NCI-H1694 (cell line): ENCODE data around the gene FLNB.
"Not testable (repeated sequence)": the region's sequence is repeated elsewhere in the genome, so short reads cannot be mapped to it uniquely, and the experiment has no call there.

ENCODE experiments used
- DNase-seq: peaks from one replicate; lab custom pipeline; 2025; lab: John Stamatoyannopoulos, UW

FLNB gene

GRCh38 chr3:58032186-58032585, 24.0 kb downstream of the FLNB start:
- no peak for DNase-seq

DNA sequence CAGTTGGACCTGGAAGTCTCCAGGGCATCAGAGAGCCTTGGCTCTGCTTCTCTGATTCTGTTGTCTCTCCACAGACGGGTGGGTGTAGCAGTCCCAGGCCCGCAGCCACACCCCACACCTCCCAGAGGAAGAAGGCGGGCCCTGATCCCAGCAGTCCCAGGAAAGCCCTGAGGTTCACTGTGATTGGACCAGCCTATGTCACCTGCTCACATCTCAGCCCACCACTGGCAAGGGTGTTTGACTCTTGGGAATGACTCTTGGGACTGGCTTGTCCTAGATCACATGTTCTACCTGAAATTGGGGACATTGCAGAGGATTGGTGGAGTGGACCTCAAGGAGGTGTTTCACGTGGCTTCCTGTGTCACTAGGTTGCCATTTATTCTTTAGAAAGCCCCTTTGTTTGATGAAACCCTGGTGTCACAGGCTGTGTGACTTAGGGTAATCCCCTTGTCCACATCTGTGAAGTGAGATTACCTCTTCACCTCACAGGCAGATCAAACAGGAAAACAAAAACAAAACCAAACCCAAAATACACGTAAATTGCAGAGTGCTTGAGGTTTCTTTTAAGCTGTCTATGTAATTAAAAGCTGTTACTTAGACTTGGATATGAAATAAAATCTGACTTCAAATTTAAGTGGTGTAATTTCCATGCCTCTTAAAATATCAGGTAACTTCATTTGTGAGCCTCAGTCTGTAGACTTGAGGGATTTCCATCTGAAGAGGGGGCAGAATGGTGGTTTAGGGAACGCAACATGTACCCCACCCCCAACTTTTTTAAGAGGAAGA, 26.7 kb downstream of the FLNB start:
- DNase-seq, result no peak

GRCh38 chr3:58035524-58036255, 27.5 kb downstream of the FLNB start:
- no peak for DNase-seq

DNA sequence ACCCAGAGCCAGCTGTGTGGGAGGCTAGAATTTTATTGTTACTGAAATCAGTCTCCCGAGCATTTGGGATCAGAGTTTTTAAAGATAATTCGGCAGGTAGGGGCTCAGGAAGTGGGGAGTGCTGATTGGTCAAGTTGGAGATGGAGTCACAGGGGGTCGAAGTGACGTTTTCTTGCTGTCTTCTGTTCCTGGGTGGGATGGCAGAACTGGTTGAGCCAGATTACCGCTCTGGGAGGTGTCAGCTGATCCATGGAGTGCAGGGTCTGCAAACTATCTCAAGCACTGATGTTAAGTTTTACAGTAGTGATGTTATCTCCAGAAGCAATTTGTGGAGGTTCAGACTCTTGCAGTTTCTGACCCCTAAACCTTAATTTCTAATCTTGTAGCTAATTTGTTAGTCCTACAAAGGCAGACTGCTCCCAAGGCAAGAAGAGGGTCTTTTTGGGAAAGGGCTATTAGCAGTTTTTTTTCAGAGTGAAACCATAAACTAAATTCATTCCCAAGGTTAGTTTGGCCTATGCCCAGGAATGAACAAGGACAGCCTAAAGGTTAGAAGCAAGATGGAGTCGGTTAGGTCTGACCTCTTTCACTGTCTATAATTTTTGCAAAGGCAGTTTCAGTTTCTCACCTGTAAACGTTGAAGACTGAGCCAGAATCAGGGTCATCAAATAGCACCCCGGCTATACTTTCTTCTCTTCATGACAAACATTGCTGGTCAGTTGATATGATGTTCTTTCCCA, 28.2 kb downstream of the FLNB start:
- no peak for DNase-seq

DNA sequence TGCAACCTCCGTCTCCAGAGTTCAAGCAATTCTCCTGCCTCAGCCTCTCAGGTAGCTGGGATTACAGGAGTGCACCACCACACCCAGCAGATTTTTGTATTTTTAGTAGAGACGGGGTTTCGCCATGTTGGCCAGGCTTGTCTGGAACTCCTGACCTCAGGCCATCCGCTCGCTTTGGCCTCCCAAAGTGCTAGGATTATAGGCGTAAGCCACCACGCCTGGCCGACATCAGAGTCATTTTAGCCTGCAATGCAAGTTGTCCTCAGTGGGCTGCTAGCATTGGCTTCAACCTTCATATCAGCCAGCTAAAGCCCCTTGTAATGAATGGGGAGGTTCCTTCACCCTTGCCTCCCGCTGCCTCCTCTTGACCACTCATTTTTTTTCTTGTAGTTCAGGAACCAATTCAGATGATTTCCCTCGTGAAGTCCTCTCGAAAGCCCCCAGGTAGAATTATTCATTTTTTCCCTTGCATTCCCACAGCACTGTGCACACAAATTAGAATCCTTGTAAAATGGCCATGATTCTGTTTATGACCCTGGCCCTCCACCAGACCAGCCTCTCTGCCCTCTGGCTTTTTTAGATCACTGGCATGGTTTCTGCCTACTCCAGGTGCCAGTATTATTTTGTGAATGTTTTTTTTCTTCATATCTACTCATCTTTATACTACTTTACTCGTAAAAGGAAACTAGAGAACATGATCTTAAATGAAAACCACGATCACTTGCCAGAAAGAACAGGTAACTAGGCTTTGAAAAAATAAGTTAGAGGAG, 29.1 kb downstream of the FLNB start:
- no peak for DNase-seq

DNA sequence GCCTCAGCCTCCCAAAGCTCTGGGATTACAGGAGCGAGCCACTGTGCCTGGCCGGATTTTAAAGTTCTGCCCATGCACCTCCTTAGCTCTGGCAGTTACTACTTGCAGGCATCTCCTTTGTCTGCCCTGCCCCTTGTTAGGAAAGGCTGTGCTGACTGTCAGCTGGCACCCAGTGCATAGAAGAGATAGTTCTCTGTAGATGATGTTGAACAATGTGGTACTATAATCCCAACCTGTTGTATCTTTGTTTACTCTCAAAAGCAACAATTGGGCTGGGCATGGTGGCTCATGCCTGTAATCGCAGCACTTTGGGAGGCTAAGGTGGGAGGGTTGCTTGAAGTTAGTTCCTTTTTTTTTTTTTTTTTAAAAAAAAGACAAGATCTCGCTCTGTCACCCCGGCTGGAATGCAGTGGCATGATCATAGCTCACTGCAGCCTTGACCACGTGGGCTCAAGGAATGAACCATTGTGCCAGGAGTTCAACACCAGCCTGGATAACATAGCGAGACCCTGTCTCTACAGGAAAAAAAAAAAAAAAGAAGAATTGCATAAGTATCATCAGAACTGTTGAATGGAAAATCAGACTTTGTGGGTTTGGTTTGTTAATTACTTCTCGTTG, 30.6 kb downstream of the FLNB start:
- no peak for DNase-seq

GRCh38 chr3:58039601-58040000, 31.4 kb downstream of the FLNB start:
- DNase-seq, result no peak

DNA sequence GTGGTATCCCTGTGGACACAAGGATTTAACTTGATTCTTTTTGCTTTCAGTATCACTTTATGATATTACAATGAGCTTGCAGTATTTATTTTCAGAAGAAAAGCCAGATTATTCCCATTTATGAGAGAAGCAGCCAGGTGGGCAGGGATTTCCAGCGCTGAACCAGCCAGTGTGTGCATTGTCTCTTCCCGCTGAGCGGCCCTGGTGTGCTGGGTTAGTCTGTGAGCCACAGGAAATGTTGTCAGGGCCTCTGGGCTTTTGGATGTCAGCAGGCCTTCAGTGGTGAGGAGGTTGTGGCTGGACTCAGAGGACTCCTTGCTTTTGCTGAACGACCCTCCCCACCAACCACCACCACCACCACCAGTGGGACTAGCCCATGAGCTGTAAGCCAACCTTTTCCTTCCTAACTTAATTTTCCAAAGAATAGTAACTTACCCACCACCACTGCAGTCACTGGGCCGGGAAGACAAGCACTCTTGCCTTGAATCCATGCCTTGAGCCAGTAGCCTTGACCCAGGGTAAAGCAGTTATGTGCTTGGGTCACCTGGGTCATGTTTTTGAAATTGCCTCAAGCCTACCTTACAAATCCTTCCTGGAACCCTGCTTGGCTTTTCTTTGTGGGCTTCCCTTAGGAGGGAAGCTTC, 33.1 kb downstream of the FLNB start:
- no peak for DNase-seq

- DNase-seq, result no peak
Observed at GRCh38 chr3:58041826-58042324, 33.7 kb downstream of the FLNB start.

GRCh38 chr3:58042947-58043707, 34.9 kb downstream of the FLNB start:
- DNase-seq, result no peak

GRCh38 chr3:58043933-58044332, 35.7 kb downstream of the FLNB start:
- no peak for DNase-seq

DNA sequence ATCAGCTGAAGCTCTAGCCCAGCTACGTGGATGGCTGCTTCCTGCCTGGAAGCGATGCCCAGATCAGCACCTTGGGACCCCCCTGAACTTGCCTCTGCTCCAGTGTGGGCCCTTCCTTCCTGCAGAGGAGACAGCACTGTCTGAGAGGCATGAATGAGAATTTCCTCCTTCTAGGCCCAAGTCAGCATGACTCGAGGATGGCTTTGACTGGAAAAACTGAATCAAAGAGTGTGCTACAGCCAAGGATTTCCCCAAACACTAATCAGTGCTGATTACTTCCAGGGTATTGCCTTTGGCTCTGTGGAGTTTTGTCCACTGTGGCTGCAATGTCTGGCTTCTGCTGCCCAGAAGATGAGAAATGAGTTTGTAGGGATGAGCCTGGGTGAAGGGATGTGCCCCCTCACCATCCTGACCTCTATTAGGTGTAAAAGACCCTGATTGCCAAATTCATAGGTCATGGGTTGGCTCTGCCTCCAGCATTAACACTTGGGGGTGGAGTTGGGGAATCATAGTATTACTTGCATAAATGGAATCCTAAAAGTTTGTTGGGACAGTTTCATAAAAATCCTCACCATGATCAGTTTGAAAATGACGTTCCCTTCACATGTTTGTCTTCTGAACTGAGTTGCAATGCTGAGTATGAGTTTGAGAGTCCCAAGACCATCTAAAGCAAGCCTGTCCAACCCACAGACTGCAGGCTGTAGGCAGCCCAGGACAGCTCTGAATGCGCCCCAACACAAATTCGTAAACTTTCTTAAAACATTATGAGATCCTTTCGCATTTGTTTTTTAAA, 36.7 kb downstream of the FLNB start:
- no peak for DNase-seq

- no peak for DNase-seq
Observed at GRCh38 chr3:58047826-58048225, 39.6 kb downstream of the FLNB start.

GRCh38 chr3:58048301-58048700, 40.1 kb downstream of the FLNB start:
- no peak for DNase-seq

DNA sequence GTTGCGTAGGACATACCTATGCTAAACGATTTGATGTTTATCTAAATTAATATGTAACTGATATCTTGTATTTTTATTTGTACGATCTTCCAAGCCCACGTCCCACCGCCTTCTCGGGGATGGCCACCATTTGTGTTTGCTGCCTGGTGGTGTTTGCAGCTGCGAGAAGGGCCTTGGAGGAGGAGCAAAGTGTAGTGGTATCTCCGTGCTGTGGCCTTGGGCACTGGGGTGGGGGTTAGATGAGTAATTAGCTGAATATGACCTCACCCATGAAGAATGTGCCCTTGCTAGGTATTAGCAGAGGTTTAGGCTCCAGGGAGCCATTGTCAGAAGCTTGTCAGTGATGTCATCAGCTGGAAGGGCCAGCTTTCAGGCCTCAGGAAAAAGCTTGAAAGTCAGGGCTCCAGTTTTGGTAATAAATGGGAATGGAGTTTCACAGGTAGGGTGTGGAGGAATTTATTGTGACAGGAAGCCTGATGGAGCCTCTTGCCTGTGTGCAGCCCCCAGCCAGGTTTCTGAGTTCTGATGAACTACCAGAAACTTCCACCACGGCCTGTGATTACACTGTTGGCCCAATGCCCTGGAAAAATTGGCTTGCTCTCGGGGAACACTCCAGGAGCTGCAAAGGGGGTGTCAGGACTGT, 41.0 kb downstream of the FLNB start:
- DNase-seq, result no peak

GRCh38 chr3:58051196-58051595, 43.0 kb downstream of the FLNB start:
- no peak for DNase-seq

- not testable (repeated sequence) for DNase-seq
Observed at GRCh38 chr3:58051658-58052261, 43.5 kb downstream of the FLNB start.
